ENCODE results near the gene LRRC59.
"Not testable (repeated sequence)": the region's sequence is repeated elsewhere in the genome, so short reads cannot be mapped to it uniquely, and the experiment has no call there.

Gene LRRC59

GRCh38 chr17:50345432-50346312 lies 51.7 kb downstream of the LRRC59 start, which contains the start of gene XYLT2:
TSS of gene XYLT2 (plus strand) at chr17:50346126. CDS start at chr17:50346141, 15 bp downstream.
- DNase-seq = peak; percentile 60

- no peak for DNase-seq
Observed at GRCh38 chr17:50344731-50345365, 52.5 kb downstream of the LRRC59 start.

- DNase-seq = no peak
Observed at GRCh38 chr17:50339381-50339780, 57.9 kb downstream of the LRRC59 start.

- no peak for DNase-seq
Observed at GRCh38 chr17:50338645-50339044, 58.7 kb downstream of the LRRC59 start.

GRCh38 chr17:50337956-50338355 lies 59.4 kb downstream of the LRRC59 start:
- DNase-seq = no peak

- not testable (repeated sequence) for DNase-seq
Observed at GRCh38 chr17:50333291-50334057, 63.8 kb downstream of the LRRC59 start.

- DNase-seq = no peak
Observed at GRCh38 chr17:50332196-50332595, 65.1 kb downstream of the LRRC59 start.
